ENCODE measurements around the gene CYFIP1.

Gene CYFIP1

GRCh38 chr15:22948056-22948455, 32.1 kb downstream of the CYFIP1 start:
- DNase-seq: no peak

GRCh38 chr15:22947101-22948000, 32.8 kb downstream of the CYFIP1 start:
- DNase-seq: no peak

GRCh38 chr15:22945071-22945470, 35.1 kb downstream of the CYFIP1 start:
- no peak for DNase-seq

GRCh38 chr15:22944651-22945050, 35.5 kb downstream of the CYFIP1 start:
- DNase-seq: no peak

GRCh38 chr15:22942877-22943276, 37.3 kb downstream of the CYFIP1 start:
- DNase-seq: no peak

GRCh38 chr15:22942306-22942855, 37.8 kb downstream of the CYFIP1 start:
- no peak for DNase-seq

GRCh38 chr15:22941179-22941578, 39.0 kb downstream of the CYFIP1 start:
- no peak for DNase-seq

GRCh38 chr15:22939652-22940061, 40.5 kb downstream of the CYFIP1 start:
- no peak for DNase-seq

GRCh38 chr15:22939051-22939450, 41.1 kb downstream of the CYFIP1 start:
- DNase-seq: no peak

- no peak for DNase-seq
Observed at GRCh38 chr15:22936577-22937472, 43.3 kb downstream of the CYFIP1 start.

- no peak for DNase-seq
Observed at GRCh38 chr15:22933641-22934061, 46.5 kb downstream of the CYFIP1 start.

GRCh38 chr15:22931784-22932536, 48.2 kb downstream of the CYFIP1 start:
- DNase-seq: no peak

GRCh38 chr15:22930782-22931484, 49.2 kb downstream of the CYFIP1 start:
- DNase-seq: no peak

GRCh38 chr15:22927761-22928160, 52.4 kb downstream of the CYFIP1 start:
- DNase-seq: no peak

- DNase-seq: no peak
Observed at GRCh38 chr15:22925875-22926274, 54.3 kb downstream of the CYFIP1 start.

GRCh38 chr15:22922003-22922402, 58.2 kb downstream of the CYFIP1 start:
- DNase-seq: no peak

- no peak for DNase-seq
Observed at GRCh38 chr15:22919171-22919570, 61.0 kb downstream of the CYFIP1 start.

GRCh38 chr15:22918596-22919140, 61.5 kb downstream of the CYFIP1 start:
- no peak for DNase-seq

GRCh38 chr15:22918056-22918455, 62.1 kb downstream of the CYFIP1 start:
- DNase-seq: no peak

- DNase-seq: no peak
Observed at GRCh38 chr15:22917556-22917955, 62.6 kb downstream of the CYFIP1 start.

- no peak for DNase-seq
Observed at GRCh38 chr15:22916606-22917350, 63.4 kb downstream of the CYFIP1 start.

All from amniotic stem cell (primary cell).